SU-DHL-6 (cell line): ENCODE results near the gene EZR.

Experiments used
- H2AFZ ChIP-seq: fragments of 200-600 bp; sonication (generic); 2 replicates; pipeline ENCODE4 v1.6.1; 2014; ENCODE audit warnings: low read depth, mild to moderate bottlenecking, moderate library complexity, mixed read lengths, antibody characterized with exemption, low read length; ENCODE audit not compliant: severe bottlenecking
- H3F3A ChIP-seq: fragments of 200-600 bp; shearing (Covaris generic); 2 replicates; pipeline ENCODE4 v1.6.0; 2016; ENCODE audit warnings: antibody characterized with exemption, mild to moderate bottlenecking; ENCODE audit not compliant: insufficient read depth
- H3K27ac ChIP-seq: fragments of 200-600 bp; sonication (generic); 2 replicates; pipeline ENCODE4 v1.5.1; 2016; ENCODE audit warnings: low read depth, mild to moderate bottlenecking, low read length, moderate library complexity, mixed read lengths
- H3K27me3 ChIP-seq: fragments of 200-600 bp; sonication (generic), shearing (Covaris generic); 2 replicates; pipeline ENCODE4 v1.6.0; 2014; ENCODE audit warnings: mild to moderate bottlenecking, low read length
- H3K36me3 ChIP-seq: fragments of 200-600 bp; sonication (generic); 2 replicates; pipeline ENCODE4 v1.6.1; 2014; ENCODE audit warnings: mild to moderate bottlenecking, low read length, mixed read lengths
- H3K4me2 ChIP-seq: fragments of 300-600, 200-600 bp; shearing (Covaris generic), sonication (generic); 2 replicates; pipeline ENCODE4 v1.6.0; 2014; ENCODE audit warnings: low read length, low read depth, mild to moderate bottlenecking; ENCODE audit not compliant: poor library complexity, severe bottlenecking
- H3K4me3 ChIP-seq: fragments of 200-600 bp; sonication (generic); 2 replicates; pipeline ENCODE4 v1.5.1; 2014; ENCODE audit warnings: antibody characterized with exemption, low read length, mild to moderate bottlenecking, mixed read lengths; ENCODE audit not compliant: insufficient read depth, poor library complexity, severe bottlenecking
- H3K79me2 ChIP-seq: fragments of 200-600 bp; sonication (generic); 2 replicates; pipeline ENCODE4 v1.6.1; 2014; ENCODE audit warnings: mild to moderate bottlenecking, low read length, moderate library complexity; ENCODE audit not compliant: insufficient read depth
- H3K9ac ChIP-seq: fragments of 200-600 bp; sonication (generic); 2 replicates; pipeline ENCODE4 v1.7.0; 2014; ENCODE audit warnings: mild to moderate bottlenecking, low read length
- H3K9me2 ChIP-seq: fragments of 200-600 bp; sonication (generic); replicated peaks from 2 replicates; pipeline ENCODE4 v1.6.1; 2014; ENCODE audit warnings: low read length; ENCODE audit not compliant: insufficient read depth
- H3K9me3 ChIP-seq: fragments of 200-600 bp; sonication (generic); 2 replicates; pipeline ENCODE4 v1.6.1; 2014; ENCODE audit warnings: low read length, mixed read lengths; ENCODE audit not compliant: insufficient read depth
- H4K20me1 ChIP-seq: fragments of 200-600 bp; sonication (generic); 2 replicates; pipeline ENCODE4 v1.6.1; 2014; ENCODE audit warnings: low read depth, mild to moderate bottlenecking, antibody characterized with exemption, low read length, moderate library complexity, mixed read lengths
- EZH2phosphoT487 ChIP-seq: fragments of 200-600 bp; sonication (generic), shearing (Covaris generic); conservative IDR thresholded peaks from 2 replicates; pipeline ENCODE4 v1.6.1; 2018; ENCODE audit warnings: mild to moderate bottlenecking, antibody characterized with exemption, low read length, moderate library complexity, mixed read lengths
- TF ChIP-seq, protein P1 (sequence below): fragments of 200-600 bp; sonication (generic); IDR thresholded peaks from one replicate; pipeline ENCODE4 v1.5.1; 2017; ENCODE audit warnings: antibody characterized with exemption, mild to moderate bottlenecking, low read length, moderate library complexity; ENCODE audit not compliant: insufficient read depth, poor library complexity, severe bottlenecking

EZR gene

GRCh38 chr6:158766621-158767455, 52.3 kb downstream of the EZR start:
- Histone ChIP-seq H3K36me3 (peaks cover 35% of the 10 kb centered on the region), H4K20me1 (peaks cover 5% of the 10 kb centered on the region; the same call in 1 of the 2 replicates), H3K4me2 (no peak overlapping the region), H2AFZ (no peak overlapping the region), H3K9me2 (no peaks in the 10 kb centered on the region), H3F3A (peaks cover 47% of the 10 kb centered on the region), H3K27me3 (no peaks in the 10 kb centered on the region), H3K4me3 (no peak overlapping the region), H3K9me3 (no peaks in the 10 kb centered on the region), H3K79me2 (no peaks in the 10 kb centered on the region), H3K9ac (no peak overlapping the region), H3K27ac (no peak overlapping the region)
- TF ChIP-seq, protein P1, sequence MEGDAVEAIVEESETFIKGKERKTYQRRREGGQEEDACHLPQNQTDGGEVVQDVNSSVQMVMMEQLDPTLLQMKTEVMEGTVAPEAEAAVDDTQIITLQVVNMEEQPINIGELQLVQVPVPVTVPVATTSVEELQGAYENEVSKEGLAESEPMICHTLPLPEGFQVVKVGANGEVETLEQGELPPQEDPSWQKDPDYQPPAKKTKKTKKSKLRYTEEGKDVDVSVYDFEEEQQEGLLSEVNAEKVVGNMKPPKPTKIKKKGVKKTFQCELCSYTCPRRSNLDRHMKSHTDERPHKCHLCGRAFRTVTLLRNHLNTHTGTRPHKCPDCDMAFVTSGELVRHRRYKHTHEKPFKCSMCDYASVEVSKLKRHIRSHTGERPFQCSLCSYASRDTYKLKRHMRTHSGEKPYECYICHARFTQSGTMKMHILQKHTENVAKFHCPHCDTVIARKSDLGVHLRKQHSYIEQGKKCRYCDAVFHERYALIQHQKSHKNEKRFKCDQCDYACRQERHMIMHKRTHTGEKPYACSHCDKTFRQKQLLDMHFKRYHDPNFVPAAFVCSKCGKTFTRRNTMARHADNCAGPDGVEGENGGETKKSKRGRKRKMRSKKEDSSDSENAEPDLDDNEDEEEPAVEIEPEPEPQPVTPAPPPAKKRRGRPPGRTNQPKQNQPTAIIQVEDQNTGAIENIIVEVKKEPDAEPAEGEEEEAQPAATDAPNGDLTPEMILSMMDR, result no peak
- no peak for TF ChIP-seq EZH2phosphoT487

DNA sequence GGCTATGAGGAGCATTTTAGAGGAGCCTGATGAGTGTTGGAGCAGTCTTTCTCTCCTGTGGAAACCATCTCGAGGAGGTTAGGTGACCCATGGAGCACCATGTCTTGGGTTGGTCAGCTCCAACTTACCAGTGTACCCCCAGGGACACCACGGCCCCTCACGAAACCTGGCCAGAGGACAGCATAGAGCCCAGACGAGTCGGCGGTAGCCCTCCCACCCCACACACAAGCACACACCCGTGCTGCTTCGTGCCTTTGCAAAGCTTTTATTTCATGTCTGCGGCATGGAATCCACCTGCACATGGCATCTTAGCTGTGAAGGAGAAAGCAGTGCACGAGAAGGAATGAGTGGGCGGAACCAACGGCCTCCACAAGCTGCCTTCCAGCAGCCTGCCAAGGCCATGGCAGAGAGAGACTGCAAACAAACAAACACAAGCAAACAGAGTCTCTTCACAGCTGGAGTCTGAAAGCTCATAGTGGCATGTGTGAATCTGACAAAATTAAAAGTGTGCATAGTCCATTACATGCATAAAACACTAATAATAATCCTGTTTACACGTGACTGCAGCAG, 53.6 kb downstream of the EZR start:
- H3F3A ChIP-seq, result peaks cover 47% of the 10 kb centered on the region
- H3K9me3 ChIP-seq, result no peaks in the 10 kb centered on the region
- H3K9me2 ChIP-seq, result no peaks in the 10 kb centered on the region
- no peak overlapping the region for H3K9ac ChIP-seq
- TF ChIP-seq EZH2phosphoT487, result no peak
- TF ChIP-seq, protein P1, result no peak
- peaks cover 5% of the 10 kb centered on the region; the same call in 1 of the 2 replicates for H4K20me1 ChIP-seq
- no peaks in the 10 kb centered on the region for H3K79me2 ChIP-seq
- H3K27ac ChIP-seq, result no peak overlapping the region
- H3K4me3 ChIP-seq, result no peak overlapping the region
- H2AFZ ChIP-seq, result no peak overlapping the region
- H3K36me3 ChIP-seq, result peaks cover 29% of the 10 kb centered on the region
- no peak overlapping the region for H3K4me2 ChIP-seq
- no peaks in the 10 kb centered on the region for H3K27me3 ChIP-seq

DNA sequence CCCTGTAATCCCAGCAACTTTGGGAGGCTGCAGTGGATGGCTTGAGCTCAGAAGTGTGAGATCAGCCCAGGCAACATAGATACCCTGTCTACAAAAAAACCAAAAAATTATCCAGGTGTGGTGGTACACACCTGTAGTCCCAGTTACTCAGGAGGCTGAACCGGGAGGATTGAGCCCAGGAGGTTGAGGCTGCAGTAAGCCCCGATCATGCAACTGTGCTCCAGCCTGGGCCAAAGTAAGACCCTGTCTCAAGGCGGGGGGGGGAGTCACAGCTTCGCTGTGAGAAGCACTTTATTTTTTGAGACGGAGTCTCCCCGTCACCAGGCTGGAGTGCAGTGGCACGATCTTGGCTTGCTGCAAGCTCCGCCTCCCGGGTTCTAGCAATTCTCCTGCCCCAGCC, 54.2 kb downstream of the EZR start:
- Histone ChIP-seq H2AFZ (no peak overlapping the region), H3K27ac (no peak overlapping the region), H3F3A (peaks cover 47% of the 10 kb centered on the region), H4K20me1 (peaks cover 5% of the 10 kb centered on the region; the same call in 1 of the 2 replicates), H3K79me2 (no peaks in the 10 kb centered on the region), H3K9me3 (no peaks in the 10 kb centered on the region), H3K36me3 (peaks cover 24% of the 10 kb centered on the region), H3K9ac (no peak overlapping the region), H3K4me2 (no peak overlapping the region), H3K4me3 (no peak overlapping the region), H3K9me2 (no peaks in the 10 kb centered on the region), H3K27me3 (no peaks in the 10 kb centered on the region)
- TF ChIP-seq, protein P1, result no peak
- TF ChIP-seq EZH2phosphoT487, result no peak
